NT2/D1 (cell line): ENCODE results near the gene COPB1.
"Not testable (repeated sequence)": the region's sequence is repeated elsewhere in the genome, so short reads cannot be mapped to it uniquely, and the experiment has no call there.

Experiments
- DNase-seq: peaks from one replicate; pipeline ENCODE4 v3.0.0-alpha.2; 2011; ENCODE audit warnings: low read depth, low spot score
- H3K27me3 ChIP-seq: 2 replicates; pipeline ENCODE4 v1.6.0; 2011; ENCODE audit warnings: mild to moderate bottlenecking; ENCODE audit not compliant: insufficient read length, insufficient read depth
- H3K36me3 ChIP-seq: 2 replicates; pipeline ENCODE4 v1.6.1; 2011; ENCODE audit warnings: mild to moderate bottlenecking, low read length, mixed read lengths; ENCODE audit not compliant: insufficient read depth, insufficient read length
- H3K4me1 ChIP-seq: 2 replicates; pipeline ENCODE4 v1.5.1; 2011; ENCODE audit not compliant: insufficient read depth, insufficient read length
- H3K4me3 ChIP-seq: 2 replicates; pipeline ENCODE4 v1.5.1; 2011; ENCODE audit warnings: low read depth; ENCODE audit not compliant: insufficient read length
- H3K9ac ChIP-seq: 2 replicates; pipeline ENCODE4 v1.6.0; 2011; ENCODE audit warnings: low read depth; ENCODE audit not compliant: insufficient read length
- H3K9me3 ChIP-seq: 2 replicates; pipeline ENCODE4 v1.5.1; 2011; ENCODE audit warnings: mild to moderate bottlenecking, low read length; ENCODE audit not compliant: insufficient read depth
- SUZ12 ChIP-seq: IDR thresholded peaks from 2 replicates; pipeline ENCODE4 v1.6.1; 2011; ENCODE audit not compliant: insufficient read length, insufficient read depth; ENCODE audit errors: extremely low read depth
- YY1 ChIP-seq: IDR thresholded peaks from 2 replicates; pipeline ENCODE4 v1.6.1; 2011; ENCODE audit not compliant: insufficient read length, insufficient read depth
- ZNF274 ChIP-seq: IDR thresholded peaks from 2 replicates; pipeline ENCODE4 v1.6.1; 2011; ENCODE audit warnings: mild to moderate bottlenecking, low read depth, low read length

The COPB1 gene

DNA sequence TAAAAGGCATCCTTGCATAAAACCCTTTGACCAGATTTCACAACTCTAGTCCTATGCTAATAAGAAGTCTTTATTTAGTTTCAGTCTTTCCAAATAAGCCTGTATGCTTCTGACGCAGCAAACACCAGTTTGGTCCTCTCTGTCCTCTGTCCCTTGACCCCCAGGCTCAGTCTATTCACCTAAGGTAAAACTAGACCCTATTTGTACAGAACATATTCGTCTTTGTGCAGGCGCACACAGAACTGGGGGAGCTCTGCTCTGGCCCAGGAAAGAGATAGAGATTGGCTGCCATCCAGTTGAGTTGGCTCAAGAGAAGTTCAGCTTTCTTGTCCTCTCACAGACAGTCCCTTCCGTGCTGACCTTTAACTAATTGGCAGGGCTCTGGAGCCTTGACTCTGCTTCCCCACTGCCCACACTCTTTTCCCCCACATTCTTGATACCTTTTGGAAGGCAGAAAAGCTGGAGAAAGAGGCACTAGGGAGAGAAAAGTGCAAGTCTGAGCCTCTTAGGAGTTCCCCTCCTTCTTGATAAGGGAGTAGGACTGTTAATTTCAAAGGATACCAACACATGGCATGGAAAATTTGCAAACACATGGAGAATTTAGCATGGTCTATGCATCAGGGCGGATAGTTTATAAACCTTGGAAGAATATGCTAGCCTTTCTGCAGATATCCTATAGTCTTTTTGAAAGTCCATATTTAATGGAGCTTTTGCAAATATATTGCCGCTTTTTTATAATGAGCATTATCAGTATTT lies 41.8 kb upstream of the COPB1 start:
- Histone ChIP-seq H3K4me3 (no peak overlapping the region), H3K4me1 (no peaks in the 10 kb centered on the region), H3K36me3 (no peaks in the 10 kb centered on the region), H3K9ac (no peak overlapping the region), H3K27me3 (no peaks in the 10 kb centered on the region), H3K9me3 (no peaks in the 10 kb centered on the region)
- TF ChIP-seq ZNF274: no peak
- TF ChIP-seq SUZ12: no peak
- TF ChIP-seq YY1: no peak
- no peak for DNase-seq

- no peak for DNase-seq
- no peak overlapping the region for H3K9ac ChIP-seq
- H3K36me3 ChIP-seq: no peaks in the 10 kb centered on the region
- no peaks in the 10 kb centered on the region for H3K4me1 ChIP-seq
- no peaks in the 10 kb centered on the region for H3K27me3 ChIP-seq
- H3K4me3 ChIP-seq: no peak overlapping the region
- H3K9me3 ChIP-seq: no peaks in the 10 kb centered on the region
- TF ChIP-seq YY1 (no peak), ZNF274 (no peak), SUZ12 (no peak)
Observed at GRCh38 chr11:14539982-14540421, 40.4 kb upstream of the COPB1 start.

- no peaks in the 10 kb centered on the region for H3K27me3 ChIP-seq
- DNase-seq: no peak
- no peak overlapping the region for H3K9ac ChIP-seq
- H3K4me1 ChIP-seq: no peaks in the 10 kb centered on the region
- no peaks in the 10 kb centered on the region for H3K36me3 ChIP-seq
- no peaks in the 10 kb centered on the region for H3K9me3 ChIP-seq
- no peak for TF ChIP-seq ZNF274
- no peak for TF ChIP-seq SUZ12
- no peak for TF ChIP-seq YY1
- no peak overlapping the region for H3K4me3 ChIP-seq
Observed at GRCh38 chr11:14538926-14539554, 39.4 kb upstream of the COPB1 start.

DNA sequence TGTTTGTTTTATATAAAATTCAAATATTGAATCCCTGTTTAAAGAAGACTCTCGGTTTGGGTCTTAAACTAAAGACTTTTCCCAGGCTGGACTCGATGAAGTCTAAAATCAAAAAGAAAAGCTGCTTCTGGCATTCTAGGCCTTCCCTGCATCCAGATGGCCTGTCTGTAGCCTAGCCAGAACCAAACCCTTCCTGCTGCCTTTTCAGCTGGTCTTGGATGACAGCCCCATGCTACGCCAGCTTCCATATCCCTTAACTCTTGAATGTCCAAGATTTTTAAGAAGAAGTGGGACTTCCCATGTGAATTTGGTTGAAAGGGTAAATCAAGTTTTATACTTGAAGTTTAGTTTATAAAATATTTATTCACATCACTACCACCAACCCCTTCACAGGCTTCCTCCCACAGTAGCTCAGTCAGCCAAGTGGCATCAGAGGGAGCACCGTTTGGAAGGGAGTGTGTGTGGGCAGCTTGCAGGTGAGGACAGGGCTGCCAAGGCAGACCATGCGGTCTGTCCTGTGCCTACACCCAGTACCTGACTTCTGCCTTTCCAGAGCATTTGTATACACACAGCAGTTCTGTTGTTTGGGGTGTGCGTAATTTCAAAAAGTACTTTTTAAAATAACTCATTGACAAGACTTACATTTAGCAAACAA lies 38.8 kb upstream of the COPB1 start:
- no peak for DNase-seq
- Histone ChIP-seq H3K4me1 (no peaks in the 10 kb centered on the region), H3K9me3 (no peaks in the 10 kb centered on the region), H3K27me3 (no peaks in the 10 kb centered on the region), H3K4me3 (no peak overlapping the region), H3K36me3 (no peaks in the 10 kb centered on the region), H3K9ac (no peak overlapping the region)
- TF ChIP-seq ZNF274 (no peak), SUZ12 (no peak), YY1 (no peak)

DNA sequence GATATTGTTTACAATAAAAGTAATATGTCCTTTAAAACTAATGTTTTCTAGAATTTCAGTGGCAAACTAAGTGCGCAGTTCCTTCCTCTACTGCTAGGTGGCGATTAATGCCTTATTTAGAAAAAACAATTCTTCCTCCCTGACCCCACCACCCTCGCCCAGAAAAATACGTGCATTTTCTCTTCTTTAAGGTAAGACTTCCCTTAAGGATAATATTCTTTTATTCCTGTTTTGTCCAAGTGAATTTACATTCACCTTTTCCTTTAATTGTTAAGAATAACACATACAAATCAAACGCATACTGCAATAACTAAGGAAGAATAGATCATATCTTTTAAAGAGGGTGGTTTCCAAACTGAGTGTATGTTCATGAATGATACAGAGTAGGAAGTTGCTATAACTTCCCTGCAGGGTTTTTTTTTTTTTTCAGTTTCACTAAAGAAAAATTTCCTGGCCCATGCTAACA lies 37.6 kb upstream of the COPB1 start:
- H3K4me3 ChIP-seq: no peak overlapping the region
- no peaks in the 10 kb centered on the region for H3K9me3 ChIP-seq
- no peaks in the 10 kb centered on the region for H3K36me3 ChIP-seq
- DNase-seq: no peak
- H3K9ac ChIP-seq: no peak overlapping the region
- no peaks in the 10 kb centered on the region for H3K4me1 ChIP-seq
- TF ChIP-seq YY1 (no peak), ZNF274 (no peak), SUZ12 (no peak)
- no peaks in the 10 kb centered on the region for H3K27me3 ChIP-seq

DNA sequence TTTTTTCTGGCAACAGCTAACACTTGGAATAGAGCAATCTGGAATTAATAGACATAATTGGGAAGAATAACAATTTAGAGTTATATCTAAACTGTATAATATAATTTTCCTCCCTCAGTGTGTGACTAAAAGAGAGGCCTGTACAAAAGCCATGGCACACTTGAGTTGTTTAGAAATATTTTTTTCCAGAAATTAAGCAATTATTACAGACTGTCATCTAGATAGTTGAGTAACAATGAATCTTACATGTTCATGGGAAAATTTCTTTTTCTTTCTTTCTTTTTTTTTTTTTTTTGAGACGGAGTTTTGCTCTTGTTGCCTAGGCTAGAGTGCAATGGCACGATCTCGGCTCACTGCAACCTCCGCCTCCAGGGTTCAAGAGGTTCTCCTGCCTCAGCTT lies 35.6 kb upstream of the COPB1 start:
- H3K9me3 ChIP-seq, H3K36me3 ChIP-seq, H3K9ac ChIP-seq, DNase-seq, H3K4me1 ChIP-seq, H3K27me3 ChIP-seq, H3K4me3 ChIP-seq: not testable (repeated sequence)

DNA sequence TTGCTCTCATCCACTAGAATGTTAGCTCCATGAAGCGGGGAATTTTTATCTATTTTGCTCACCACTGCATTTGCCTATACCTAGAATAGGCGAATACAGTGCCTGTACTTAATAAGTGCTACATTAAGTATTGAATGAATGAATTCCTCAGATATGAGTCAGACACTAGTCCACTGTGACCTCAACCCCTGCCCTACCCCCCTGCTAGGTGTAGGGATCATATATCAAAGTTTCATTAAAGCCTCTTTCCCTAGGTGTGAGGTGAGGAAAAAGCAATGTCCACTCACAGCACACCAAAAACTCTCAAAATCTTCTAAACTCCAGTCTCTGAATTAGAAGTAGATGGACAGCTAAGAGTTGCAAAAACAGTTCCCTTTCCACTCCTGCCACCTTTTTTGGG lies 30.3 kb upstream of the COPB1 start:
- DNase-seq: no peak
- Histone ChIP-seq H3K9me3 (no peaks in the 10 kb centered on the region), H3K36me3 (no peaks in the 10 kb centered on the region), H3K4me1 (no peaks in the 10 kb centered on the region), H3K27me3 (no peaks in the 10 kb centered on the region), H3K4me3 (no peak overlapping the region), H3K9ac (no peak overlapping the region)
- TF ChIP-seq ZNF274 (no peak), SUZ12 (no peak), YY1 (no peak)
